ENCODE data around the gene TBC1D24.

TBC1D24 gene

DNA sequence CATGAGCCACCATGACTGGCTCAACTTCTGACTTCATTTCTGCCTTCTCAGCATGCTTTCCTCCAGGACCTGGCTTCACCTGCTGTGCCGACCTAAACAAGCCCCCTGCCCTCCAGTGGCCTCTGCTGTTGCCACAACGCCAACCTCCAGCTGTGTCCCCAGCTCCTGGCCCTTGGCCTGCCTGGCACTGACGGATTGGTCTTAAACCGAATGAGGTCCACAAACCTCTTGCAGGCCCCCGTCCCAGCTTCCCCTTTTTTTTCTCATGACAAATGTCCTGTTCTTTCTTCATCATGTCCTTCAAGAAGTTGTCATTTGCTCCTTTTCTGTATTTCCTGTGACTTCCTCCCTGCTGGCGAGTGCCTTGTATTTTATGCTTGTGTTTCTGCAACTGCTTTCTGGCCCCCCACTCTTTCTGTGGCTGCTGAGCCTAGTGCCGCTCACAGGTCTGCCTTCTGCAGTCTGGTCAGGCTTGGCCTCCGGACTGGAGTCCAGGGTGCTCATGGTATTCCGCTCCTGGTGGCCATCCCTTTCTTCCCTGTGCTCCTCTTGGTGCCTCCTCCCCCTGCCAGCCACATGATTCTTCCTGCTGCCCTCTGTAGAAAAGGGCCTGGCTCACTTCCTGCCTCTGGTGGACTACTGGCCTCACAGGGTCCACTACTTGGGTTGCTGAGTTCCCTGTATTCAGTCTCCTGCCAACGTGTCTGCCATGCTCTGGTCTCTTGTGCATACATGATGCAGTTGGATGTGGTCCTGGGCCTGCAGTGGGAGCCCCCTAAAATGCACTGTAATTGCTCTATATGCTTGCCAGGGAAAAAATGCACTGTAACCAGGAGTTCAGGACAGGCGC is 41.7 kb downstream of the TBC1D24 start:
- TF ChIP-seq ZNF70 (CRISPR knock-in tag; IDR thresholded peaks at IDR 0.05) (no peak), GLIS3 (CRISPR knock-in tag; IDR thresholded peaks at IDR 0.05) (no peak), SNAI2 (CRISPR knock-in tag; IDR thresholded peaks at IDR 0.05) (no peak), RARB (CRISPR knock-in tag; IDR thresholded peaks at IDR 0.05) (no peak), OSR1 (CRISPR knock-in tag; IDR thresholded peaks at IDR 0.05) (no peak), ZFP30 (CRISPR knock-in tag; IDR thresholded peaks at IDR 0.05) (no peak), BACH2 (CRISPR knock-in tag; IDR thresholded peaks at IDR 0.05; ENCODE audit: borderline replicate concordance) (no peak), CSDC2 (CRISPR knock-in tag; IDR thresholded peaks at IDR 0.05) (no peak), ZFP3 (CRISPR knock-in tag; IDR thresholded peaks at IDR 0.05) (no peak), ZC3H10 (CRISPR knock-in tag; IDR thresholded peaks at IDR 0.05) (no peak)
- TF ChIP-seq, protein P1, sequence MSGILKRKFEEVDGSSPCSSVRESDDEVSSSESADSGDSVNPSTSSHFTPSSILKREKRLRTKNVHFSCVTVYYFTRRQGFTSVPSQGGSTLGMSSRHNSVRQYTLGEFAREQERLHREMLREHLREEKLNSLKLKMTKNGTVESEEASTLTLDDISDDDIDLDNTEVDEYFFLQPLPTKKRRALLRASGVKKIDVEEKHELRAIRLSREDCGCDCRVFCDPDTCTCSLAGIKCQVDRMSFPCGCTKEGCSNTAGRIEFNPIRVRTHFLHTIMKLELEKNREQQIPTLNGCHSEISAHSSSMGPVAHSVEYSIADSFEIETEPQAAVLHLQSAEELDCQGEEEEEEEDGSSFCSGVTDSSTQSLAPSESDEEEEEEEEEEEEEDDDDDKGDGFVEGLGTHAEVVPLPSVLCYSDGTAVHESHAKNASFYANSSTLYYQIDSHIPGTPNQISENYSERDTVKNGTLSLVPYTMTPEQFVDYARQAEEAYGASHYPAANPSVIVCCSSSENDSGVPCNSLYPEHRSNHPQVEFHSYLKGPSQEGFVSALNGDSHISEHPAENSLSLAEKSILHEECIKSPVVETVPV (CRISPR knock-in tag; IDR thresholded peaks at IDR 0.05), result no peak
- TF ChIP-seq, protein P2, sequence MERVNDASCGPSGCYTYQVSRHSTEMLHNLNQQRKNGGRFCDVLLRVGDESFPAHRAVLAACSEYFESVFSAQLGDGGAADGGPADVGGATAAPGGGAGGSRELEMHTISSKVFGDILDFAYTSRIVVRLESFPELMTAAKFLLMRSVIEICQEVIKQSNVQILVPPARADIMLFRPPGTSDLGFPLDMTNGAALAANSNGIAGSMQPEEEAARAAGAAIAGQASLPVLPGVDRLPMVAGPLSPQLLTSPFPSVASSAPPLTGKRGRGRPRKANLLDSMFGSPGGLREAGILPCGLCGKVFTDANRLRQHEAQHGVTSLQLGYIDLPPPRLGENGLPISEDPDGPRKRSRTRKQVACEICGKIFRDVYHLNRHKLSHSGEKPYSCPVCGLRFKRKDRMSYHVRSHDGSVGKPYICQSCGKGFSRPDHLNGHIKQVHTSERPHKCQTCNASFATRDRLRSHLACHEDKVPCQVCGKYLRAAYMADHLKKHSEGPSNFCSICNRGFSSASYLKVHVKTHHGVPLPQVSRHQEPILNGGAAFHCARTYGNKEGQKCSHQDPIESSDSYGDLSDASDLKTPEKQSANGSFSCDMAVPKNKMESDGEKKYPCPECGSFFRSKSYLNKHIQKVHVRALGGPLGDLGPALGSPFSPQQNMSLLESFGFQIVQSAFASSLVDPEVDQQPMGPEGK (CRISPR knock-in tag; IDR thresholded peaks at IDR 0.05; ENCODE audit: borderline replicate concordance), result no peak
- TF ChIP-seq, protein P3, sequence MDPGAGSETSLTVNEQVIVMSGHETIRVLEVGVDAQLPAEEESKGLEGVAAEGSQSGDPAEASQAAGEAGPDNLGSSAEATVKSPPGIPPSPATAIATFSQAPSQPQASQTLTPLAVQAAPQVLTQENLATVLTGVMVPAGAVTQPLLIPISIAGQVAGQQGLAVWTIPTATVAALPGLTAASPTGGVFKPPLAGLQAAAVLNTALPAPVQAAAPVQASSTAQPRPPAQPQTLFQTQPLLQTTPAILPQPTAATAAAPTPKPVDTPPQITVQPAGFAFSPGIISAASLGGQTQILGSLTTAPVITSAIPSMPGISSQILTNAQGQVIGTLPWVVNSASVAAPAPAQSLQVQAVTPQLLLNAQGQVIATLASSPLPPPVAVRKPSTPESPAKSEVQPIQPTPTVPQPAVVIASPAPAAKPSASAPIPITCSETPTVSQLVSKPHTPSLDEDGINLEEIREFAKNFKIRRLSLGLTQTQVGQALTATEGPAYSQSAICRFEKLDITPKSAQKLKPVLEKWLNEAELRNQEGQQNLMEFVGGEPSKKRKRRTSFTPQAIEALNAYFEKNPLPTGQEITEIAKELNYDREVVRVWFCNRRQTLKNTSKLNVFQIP (CRISPR knock-in tag; IDR thresholded peaks at IDR 0.05; ENCODE audit: borderline replicate concordance, low read depth), result no peak
- no peak for ATAC-seq

DNA sequence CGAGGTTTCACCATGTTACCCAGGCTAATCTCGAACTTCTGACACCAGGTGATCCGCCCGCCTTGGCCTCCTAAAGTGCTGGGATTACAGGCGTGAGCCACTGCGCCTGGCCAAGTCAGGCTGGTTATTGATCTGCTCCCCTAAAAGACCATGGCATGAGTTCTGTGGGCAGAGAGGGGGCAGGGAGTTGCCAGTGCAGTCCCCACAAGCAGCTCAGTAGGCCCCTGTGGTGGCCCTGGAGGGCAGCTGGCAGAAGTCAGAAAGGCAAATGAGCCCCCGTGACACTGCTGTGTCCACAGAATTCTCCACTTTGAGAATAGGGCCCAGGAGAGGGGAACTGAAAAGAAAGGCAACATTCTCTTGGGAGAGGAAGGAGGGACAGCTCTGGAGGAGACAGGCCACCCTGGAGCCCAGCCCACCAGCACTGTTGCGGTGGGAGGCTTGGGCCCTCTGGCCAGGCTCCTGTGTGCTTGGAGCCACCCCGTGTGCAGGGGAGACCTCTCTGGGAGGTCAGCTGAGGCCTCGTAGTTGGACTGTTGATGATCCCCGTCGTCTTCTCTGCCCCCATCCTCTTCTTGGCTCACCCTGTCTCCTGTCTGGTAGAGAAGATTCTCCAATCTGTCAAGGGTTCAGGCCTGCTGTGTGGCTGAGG is 43.2 kb downstream of the TBC1D24 start:
- no peak for ATAC-seq
- TF ChIP-seq, protein P2 (CRISPR knock-in tag; IDR thresholded peaks at IDR 0.05; ENCODE audit: borderline replicate concordance), result no peak
- TF ChIP-seq ESRRG (CRISPR knock-in tag; IDR thresholded peaks at IDR 0.05), result no peak
- TF ChIP-seq SNAI2 (CRISPR knock-in tag; IDR thresholded peaks at IDR 0.05), result no peak
- TF ChIP-seq ZFP3 (CRISPR knock-in tag; IDR thresholded peaks at IDR 0.05), result no peak
- TF ChIP-seq GLIS3 (CRISPR knock-in tag; IDR thresholded peaks at IDR 0.05), result no peak
- TF ChIP-seq ARNTL (CRISPR knock-in tag; IDR thresholded peaks at IDR 0.05; ENCODE audit: borderline replicate concordance, low read depth), result no peak
- no peak for TF ChIP-seq TOX (CRISPR knock-in tag; IDR thresholded peaks at IDR 0.05; ENCODE audit: borderline replicate concordance)
- TF ChIP-seq ISL1 (CRISPR knock-in tag; IDR thresholded peaks at IDR 0.05), result no peak
- TF ChIP-seq, protein P4, sequence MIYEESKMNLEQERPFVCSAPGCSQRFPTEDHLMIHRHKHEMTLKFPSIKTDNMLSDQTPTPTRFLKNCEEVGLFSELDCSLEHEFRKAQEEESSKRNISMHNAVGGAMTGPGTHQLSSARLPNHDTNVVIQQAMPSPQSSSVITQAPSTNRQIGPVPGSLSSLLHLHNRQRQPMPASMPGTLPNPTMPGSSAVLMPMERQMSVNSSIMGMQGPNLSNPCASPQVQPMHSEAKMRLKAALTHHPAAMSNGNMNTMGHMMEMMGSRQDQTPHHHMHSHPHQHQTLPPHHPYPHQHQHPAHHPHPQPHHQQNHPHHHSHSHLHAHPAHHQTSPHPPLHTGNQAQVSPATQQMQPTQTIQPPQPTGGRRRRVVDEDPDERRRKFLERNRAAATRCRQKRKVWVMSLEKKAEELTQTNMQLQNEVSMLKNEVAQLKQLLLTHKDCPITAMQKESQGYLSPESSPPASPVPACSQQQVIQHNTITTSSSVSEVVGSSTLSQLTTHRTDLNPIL (CRISPR knock-in tag; IDR thresholded peaks at IDR 0.05; ENCODE audit: low read depth), result no peak
- TF ChIP-seq, protein P1 (CRISPR knock-in tag; IDR thresholded peaks at IDR 0.05), result no peak
- TF ChIP-seq ZFP30 (CRISPR knock-in tag; IDR thresholded peaks at IDR 0.05), result no peak
- no peak for TF ChIP-seq OSR1 (CRISPR knock-in tag; IDR thresholded peaks at IDR 0.05)
- TF ChIP-seq ZNF8 (CRISPR knock-in tag; IDR thresholded peaks at IDR 0.05), result no peak

Data from SK-N-SH treated with all-trans-retinoic acid at 6 μM for 48 hours (cell line).